B cell (primary cell): ENCODE measurements around the gene NT5E. TPM values are rescaled to one million over a fixed set of nuclear protein-coding genes. Genes with fewer than 3 reads are reported as not detected.

Experiments used
- ATAC-seq: fragments of 200-7000 bp; cut with Tn5 transposase; one replicate; pipeline ENCODE4 v1.10.0; 2021; ENCODE audit warnings: low read depth, mild to moderate bottlenecking, moderate number of reproducible peaks, moderate library complexity
- CTCF ChIA-PET: fragments of 350-600 bp; sonication (Branson Sonifier 250); formaldehyde crosslinking; loops from one replicate; lab custom pipeline; 2021; ENCODE audit warnings: antibody characterized with exemption, inconsistent platforms; lab: Charles Lee
- POLR2A ChIA-PET: fragments of 350-600 bp; sonication (Branson Sonifier 250); formaldehyde crosslinking; loops from one replicate; lab custom pipeline; 2021; ENCODE audit warnings: antibody characterized with exemption; lab: Charles Lee
- DNase-seq: peaks from one replicate; pipeline ENCODE4 v3.0.0; 2013
- H2AFZ ChIP-seq: 2 replicates; pipeline ENCODE4 v1.6.1; 2012; ENCODE audit warnings: mild to moderate bottlenecking, low read depth, low read length; ENCODE audit not compliant: insufficient read depth, poor library complexity, severe bottlenecking
- H3K27ac ChIP-seq, 2 donors: 1 replicate in 1 of 2; 2 replicates in 1 of 2; pipeline ENCODE4 v1.5.1; 2012 to 2013; ENCODE audit warnings: low read length in 2 of 2, mild to moderate bottlenecking in 2 of 2, moderate library complexity in 1 of 2
- H3K27me3 ChIP-seq, 4 experiments: fragments of 200-600 bp in 1 of 4; sonication (generic) in 1 of 4; replicated peaks in 1 of 4; 1 replicate in 2 of 4; 2 replicates in 2 of 4; pipeline versions ENCODE4 v1.6.1 to v1.7.0; 2013 to 2016; ENCODE audit warnings: low read length in 3 of 4, mild to moderate bottlenecking in 2 of 4, mixed read lengths in 1 of 4, moderate library complexity in 1 of 4; ENCODE audit not compliant: insufficient read depth in 4 of 4, control insufficient read depth in 3 of 4; ENCODE audit errors: control extremely low read depth in 1 of 4
- H3K36me3 ChIP-seq, 2 experiments: replicated peaks in 1 of 2; 1 replicate in 1 of 2; 2 replicates in 1 of 2; pipeline versions ENCODE4 v1.6.1 to v1.7.1; 2013; ENCODE audit warnings: low read length in 1 of 2; ENCODE audit not compliant: insufficient read depth in 2 of 2, control insufficient read depth in 1 of 2; ENCODE audit errors: control extremely low read depth in 1 of 2, extremely low read depth in 1 of 2
- H3K4me1 ChIP-seq, 2 donors: fragments of 200-600 bp in 1 of 2; sonication (generic) in 1 of 2; 1 replicate in 1 of 2; 2 replicates in 1 of 2; pipeline versions ENCODE4 v1.5.1 to v1.6.1; 2013 to 2017; ENCODE audit warnings: low read length in 2 of 2; ENCODE audit not compliant: control insufficient read depth in 2 of 2, insufficient read depth in 2 of 2
- H3K4me2 ChIP-seq: replicated peaks from 2 replicates; pipeline ENCODE3; 2012; ENCODE audit warnings: mild to moderate bottlenecking, low read depth, low read length; ENCODE audit not compliant: poor library complexity, severe bottlenecking
- H3K4me3 ChIP-seq, 5 experiments: fragments of 200-600 bp in 1 of 5; sonication (generic) in 1 of 5; 1 replicate in 3 of 5; 2 replicates in 2 of 5; pipeline versions ENCODE4 v1.5.1 to v1.7.0; 2011 to 2016; ENCODE audit warnings: low read length in 4 of 5, mild to moderate bottlenecking in 4 of 5, low read depth in 2 of 5, control low read depth in 1 of 5, moderate library complexity in 1 of 5; ENCODE audit not compliant: insufficient read depth in 1 of 5; ENCODE audit errors: control extremely low read depth in 1 of 5, extremely low read depth in 1 of 5
- H3K79me2 ChIP-seq: fragments of 200-600 bp; sonication (generic); one replicate; pipeline ENCODE4 v1.6.0; 2016; ENCODE audit warnings: low read length; ENCODE audit not compliant: control insufficient read depth, insufficient read depth
- H3K9ac ChIP-seq: fragments of 200-600 bp; sonication (generic); 2 replicates; pipeline ENCODE4 v1.6.1; 2017; ENCODE audit warnings: mild to moderate bottlenecking, low read length, moderate library complexity
- H3K9me3 ChIP-seq, 3 donors: one replicate each; pipeline versions ENCODE4 v1.6.1 to v1.7.1; 2013; ENCODE audit warnings: low read length in 2 of 3; ENCODE audit not compliant: control insufficient read depth in 2 of 3, insufficient read depth in 1 of 3; ENCODE audit errors: control extremely low read depth in 1 of 3
- H4K20me1 ChIP-seq: 2 replicates; pipeline ENCODE4 v1.6.0; 2012; ENCODE audit warnings: mild to moderate bottlenecking, low read length; ENCODE audit not compliant: insufficient read depth, control insufficient read depth, poor library complexity, severe bottlenecking
- H3K27ac Mint-ChIP-seq: one replicate; pipeline ENCODE4 v1.8.0; 2021; ENCODE audit warnings: mixed read lengths
- H3K27me3 Mint-ChIP-seq: one replicate; pipeline ENCODE4 v1.8.0; 2021; ENCODE audit warnings: mixed read lengths
- H3K4me1 Mint-ChIP-seq: one replicate; pipeline ENCODE4 v1.8.0; 2021; ENCODE audit warnings: mixed read lengths
- H3K4me3 Mint-ChIP-seq: one replicate; pipeline ENCODE4 v1.8.0; 2021; ENCODE audit warnings: mixed read lengths
- H3K9me3 Mint-ChIP-seq: one replicate; pipeline ENCODE4 v1.8.0; 2022; ENCODE audit warnings: mixed read lengths; ENCODE audit not compliant: insufficient read depth
- CTCF ChIP-seq: fragments of 200-600 bp; IDR thresholded peaks from one replicate; pipeline ENCODE4 v1.8.0; 2022; ENCODE audit warnings: antibody characterized with exemption, mild to moderate bottlenecking
- EZH2 ChIP-seq: IDR thresholded peaks from 2 replicates; pipeline ENCODE4 v1.6.1; 2012; ENCODE audit warnings: borderline replicate concordance, low read depth, mild to moderate bottlenecking, moderate library complexity, low read length; ENCODE audit not compliant: insufficient read depth, poor library complexity, severe bottlenecking
- WGBS: methylation state at CpG from one replicate; pipeline ENCODE4 v1.1.5; 2013; ENCODE audit warnings: missing lambda C conversion rate; ENCODE audit not compliant: insufficient coverage; 5-methylcytosine and 5-hydroxymethylcytosine counted together
- intact Hi-C: fragments of 100-400 bp; cut with micrococcal nuclease; formaldehyde crosslinking; loops from one replicate; pipeline ENCODE4 v1.10.0; 2022
- polyA plus RNA-seq: library from polyadenylated mRNA; depleted of rRNA; stranded (reverse); fragments of >200 nt; gene quantifications from 2 replicates; pipeline ENCODE4 v1.2.3, GENCODE V29; 2012
- total RNA-seq, 2 donors: library from RNA; stranded (reverse); fragments of 120-200 nt in 1 of 2; gene quantifications; 1 replicate in 1 of 2; 2 replicates in 1 of 2; pipeline versions ENCODE4 v1.2.3 to v1.2.4, GENCODE V29; 2013 to 2022

NT5E gene
- total and polyA plus RNA-seq, 2 donors (not counting 1 experiment from before 2014, with no cell fraction given): 11.6 to 23.2 TPM

GRCh38 chr6:85472744-85473143 lies 22.9 kb downstream of the NT5E start:
- ChIA-PET CTCF (interaction anchor here (2.1 kb wide), 1 partner anchor 10 kb away, joined by 14 read pairs; no protein-coding TSS in a partner anchor), POLR2A (no interaction called here)
- H3K9me3 Mint-ChIP-seq: no peaks in the 10 kb centered on the region
- H3K4me3 Mint-ChIP-seq: no peak overlapping the region
- no peaks in the 10 kb centered on the region for H4K20me1 ChIP-seq
- no CpG with 5 or more reads among the region's 1 CpG for WGBS
- H3K4me2 ChIP-seq: no peak overlapping the region
- peaks cover 1% of the 10 kb centered on the region for H3K4me1 Mint-ChIP-seq
- H3K36me3 ChIP-seq: no peaks in the 10 kb centered on the region
- no peak overlapping the region for H3K4me3 ChIP-seq
- no peak for DNase-seq
- no peaks in the 10 kb centered on the region for H3K79me2 ChIP-seq
- intact Hi-C loops: no loop called here
- peaks cover 0 to 9% (median 0%) of the 10 kb centered on the region in 3 donors for H3K9me3 ChIP-seq
- no peaks in the 10 kb centered on the region for H3K27me3 ChIP-seq
- no peak for TF ChIP-seq CTCF
- TF ChIP-seq EZH2: no peak
- ATAC-seq: no peak
- no peaks in the 10 kb centered on the region for H3K4me1 ChIP-seq
- no peak overlapping the region for H2AFZ ChIP-seq
- no peak overlapping the region for H3K9ac ChIP-seq
- H3K27ac Mint-ChIP-seq: no peak overlapping the region
- no peak overlapping the region for H3K27ac ChIP-seq
- no peaks in the 10 kb centered on the region for H3K27me3 Mint-ChIP-seq

GRCh38 chr6:85473748-85474147 lies 23.9 kb downstream of the NT5E start:
- ATAC-seq (no peak), DNase-seq (no peak)
- WGBS: 100% methylated on average over 1 of the region's 1 CpG
- Mint-ChIP-seq H3K9me3 (no peaks in the 10 kb centered on the region), H3K4me1 (peaks cover 1% of the 10 kb centered on the region), H3K4me3 (no peak overlapping the region), H3K27me3 (no peaks in the 10 kb centered on the region), H3K27ac (no peak overlapping the region)
- intact Hi-C loops: no loop called here
- no peaks in the 10 kb centered on the region for H3K4me1 ChIP-seq
- H3K4me2 ChIP-seq: no peak overlapping the region
- ChIA-PET CTCF (interaction anchor here (2.1 kb wide), 1 partner anchor 9 kb away, joined by 14 read pairs; no protein-coding TSS in a partner anchor), POLR2A (no interaction called here)
- H3K4me3 ChIP-seq: no peak overlapping the region
- no peak overlapping the region for H3K9ac ChIP-seq
- peaks cover 0 to 9% (median 0%) of the 10 kb centered on the region in 3 donors for H3K9me3 ChIP-seq
- TF ChIP-seq EZH2 (no peak), CTCF (no peak)
- H3K36me3 ChIP-seq: no peaks in the 10 kb centered on the region
- H3K79me2 ChIP-seq: no peaks in the 10 kb centered on the region
- H2AFZ ChIP-seq: no peak overlapping the region
- H3K27ac ChIP-seq: no peak overlapping the region
- no peaks in the 10 kb centered on the region for H4K20me1 ChIP-seq
- H3K27me3 ChIP-seq: no peaks in the 10 kb centered on the region
